ENCODE data around the gene BBS9.

DNA sequence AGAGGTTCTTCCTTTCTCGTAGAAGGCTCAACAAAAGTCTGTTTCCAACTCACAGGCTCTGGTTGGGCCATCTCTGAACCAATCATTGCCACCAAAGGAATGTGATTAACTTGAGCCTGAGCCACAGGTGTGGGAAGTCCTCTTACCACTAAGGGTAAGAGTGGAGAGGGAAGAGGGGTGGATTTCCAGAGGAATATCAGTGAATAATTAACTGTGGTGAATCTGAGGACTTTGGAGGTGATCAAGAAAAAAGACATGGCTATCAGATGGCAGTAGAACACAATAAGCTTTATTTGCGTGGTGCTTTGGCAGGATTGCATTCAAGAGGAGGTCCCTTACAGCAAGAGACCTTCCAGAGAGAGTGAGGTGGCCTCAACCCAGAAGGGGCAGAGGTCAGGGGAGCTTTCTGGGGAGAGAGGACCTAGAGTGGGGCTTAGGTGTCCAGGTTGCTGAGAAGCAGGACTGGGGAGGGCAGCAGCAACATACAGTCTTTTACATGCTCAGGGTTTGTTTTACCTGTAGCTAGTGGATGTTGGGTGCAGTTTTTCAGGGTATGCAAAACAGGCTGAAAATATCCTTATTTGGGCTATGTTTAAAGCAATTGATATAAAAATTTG, 61.4 kb downstream of the BBS9 start:
- TF ChIP-seq, protein P1, sequence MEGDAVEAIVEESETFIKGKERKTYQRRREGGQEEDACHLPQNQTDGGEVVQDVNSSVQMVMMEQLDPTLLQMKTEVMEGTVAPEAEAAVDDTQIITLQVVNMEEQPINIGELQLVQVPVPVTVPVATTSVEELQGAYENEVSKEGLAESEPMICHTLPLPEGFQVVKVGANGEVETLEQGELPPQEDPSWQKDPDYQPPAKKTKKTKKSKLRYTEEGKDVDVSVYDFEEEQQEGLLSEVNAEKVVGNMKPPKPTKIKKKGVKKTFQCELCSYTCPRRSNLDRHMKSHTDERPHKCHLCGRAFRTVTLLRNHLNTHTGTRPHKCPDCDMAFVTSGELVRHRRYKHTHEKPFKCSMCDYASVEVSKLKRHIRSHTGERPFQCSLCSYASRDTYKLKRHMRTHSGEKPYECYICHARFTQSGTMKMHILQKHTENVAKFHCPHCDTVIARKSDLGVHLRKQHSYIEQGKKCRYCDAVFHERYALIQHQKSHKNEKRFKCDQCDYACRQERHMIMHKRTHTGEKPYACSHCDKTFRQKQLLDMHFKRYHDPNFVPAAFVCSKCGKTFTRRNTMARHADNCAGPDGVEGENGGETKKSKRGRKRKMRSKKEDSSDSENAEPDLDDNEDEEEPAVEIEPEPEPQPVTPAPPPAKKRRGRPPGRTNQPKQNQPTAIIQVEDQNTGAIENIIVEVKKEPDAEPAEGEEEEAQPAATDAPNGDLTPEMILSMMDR (conservative IDR thresholded peaks at IDR 0.05; ENCODE audit: low read depth, low read length), result no peak
- TF ChIP-seq, protein P2, sequence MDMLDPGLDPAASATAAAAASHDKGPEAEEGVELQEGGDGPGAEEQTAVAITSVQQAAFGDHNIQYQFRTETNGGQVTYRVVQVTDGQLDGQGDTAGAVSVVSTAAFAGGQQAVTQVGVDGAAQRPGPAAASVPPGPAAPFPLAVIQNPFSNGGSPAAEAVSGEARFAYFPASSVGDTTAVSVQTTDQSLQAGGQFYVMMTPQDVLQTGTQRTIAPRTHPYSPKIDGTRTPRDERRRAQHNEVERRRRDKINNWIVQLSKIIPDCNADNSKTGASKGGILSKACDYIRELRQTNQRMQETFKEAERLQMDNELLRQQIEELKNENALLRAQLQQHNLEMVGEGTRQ (IDR thresholded peaks at IDR 0.05; ENCODE audit: low read depth, low read length), result no peak
